SU-DHL-6 (cell line): ENCODE results near the gene DGKH.

ENCODE experiments used
- H2AFZ ChIP-seq: fragments of 200-600 bp; sonication (generic); 2 replicates; pipeline ENCODE4 v1.6.1; 2014; ENCODE audit warnings: low read depth, mild to moderate bottlenecking, moderate library complexity, mixed read lengths, antibody characterized with exemption, low read length; ENCODE audit not compliant: severe bottlenecking
- H3F3A ChIP-seq: fragments of 200-600 bp; shearing (Covaris generic); 2 replicates; pipeline ENCODE4 v1.6.0; 2016; ENCODE audit warnings: antibody characterized with exemption, mild to moderate bottlenecking; ENCODE audit not compliant: insufficient read depth
- H3K27ac ChIP-seq: fragments of 200-600 bp; sonication (generic); 2 replicates; pipeline ENCODE4 v1.5.1; 2016; ENCODE audit warnings: low read depth, mild to moderate bottlenecking, low read length, moderate library complexity, mixed read lengths
- H3K27me3 ChIP-seq: fragments of 200-600 bp; sonication (generic), shearing (Covaris generic); 2 replicates; pipeline ENCODE4 v1.6.0; 2014; ENCODE audit warnings: mild to moderate bottlenecking, low read length
- H3K36me3 ChIP-seq: fragments of 200-600 bp; sonication (generic); 2 replicates; pipeline ENCODE4 v1.6.1; 2014; ENCODE audit warnings: mild to moderate bottlenecking, low read length, mixed read lengths
- H3K4me2 ChIP-seq: fragments of 300-600, 200-600 bp; shearing (Covaris generic), sonication (generic); 2 replicates; pipeline ENCODE4 v1.6.0; 2014; ENCODE audit warnings: low read length, low read depth, mild to moderate bottlenecking; ENCODE audit not compliant: poor library complexity, severe bottlenecking
- H3K4me3 ChIP-seq: fragments of 200-600 bp; sonication (generic); 2 replicates; pipeline ENCODE4 v1.5.1; 2014; ENCODE audit warnings: antibody characterized with exemption, low read length, mild to moderate bottlenecking, mixed read lengths; ENCODE audit not compliant: insufficient read depth, poor library complexity, severe bottlenecking
- H3K79me2 ChIP-seq: fragments of 200-600 bp; sonication (generic); 2 replicates; pipeline ENCODE4 v1.6.1; 2014; ENCODE audit warnings: mild to moderate bottlenecking, low read length, moderate library complexity; ENCODE audit not compliant: insufficient read depth
- H3K9ac ChIP-seq: fragments of 200-600 bp; sonication (generic); 2 replicates; pipeline ENCODE4 v1.7.0; 2014; ENCODE audit warnings: mild to moderate bottlenecking, low read length
- H3K9me2 ChIP-seq: fragments of 200-600 bp; sonication (generic); replicated peaks from 2 replicates; pipeline ENCODE4 v1.6.1; 2014; ENCODE audit warnings: low read length; ENCODE audit not compliant: insufficient read depth
- H3K9me3 ChIP-seq: fragments of 200-600 bp; sonication (generic); 2 replicates; pipeline ENCODE4 v1.6.1; 2014; ENCODE audit warnings: low read length, mixed read lengths; ENCODE audit not compliant: insufficient read depth
- H4K20me1 ChIP-seq: fragments of 200-600 bp; sonication (generic); 2 replicates; pipeline ENCODE4 v1.6.1; 2014; ENCODE audit warnings: low read depth, mild to moderate bottlenecking, antibody characterized with exemption, low read length, moderate library complexity, mixed read lengths
- CTCF ChIP-seq: fragments of 200-600 bp; sonication (generic); IDR thresholded peaks from one replicate; pipeline ENCODE4 v1.5.1; 2017; ENCODE audit warnings: antibody characterized with exemption, mild to moderate bottlenecking, low read length, moderate library complexity; ENCODE audit not compliant: insufficient read depth, poor library complexity, severe bottlenecking
- EZH2phosphoT487 ChIP-seq: fragments of 200-600 bp; sonication (generic), shearing (Covaris generic); conservative IDR thresholded peaks from 2 replicates; pipeline ENCODE4 v1.6.1; 2018; ENCODE audit warnings: mild to moderate bottlenecking, antibody characterized with exemption, low read length, moderate library complexity, mixed read lengths

The DGKH gene

DNA sequence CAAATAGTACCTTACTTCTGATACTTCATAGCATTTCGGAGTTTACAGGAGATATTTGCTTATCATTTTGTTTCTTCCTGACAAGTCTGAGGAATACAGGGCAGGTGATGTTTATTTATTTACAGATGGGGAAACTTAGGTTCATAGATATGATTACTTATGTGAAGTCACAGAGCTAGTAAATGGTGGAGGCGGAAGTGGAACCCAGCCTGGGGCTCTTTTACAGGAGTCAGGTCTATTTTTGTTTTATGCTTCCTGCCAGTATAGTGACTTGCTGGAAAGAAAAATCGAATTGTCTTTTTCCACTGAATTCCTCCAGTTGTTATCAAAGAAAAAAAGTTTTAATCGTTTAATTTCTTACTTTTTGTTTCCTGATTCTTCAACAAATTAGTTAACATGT is 66.5 kb downstream of the DGKH start:
- no peaks in the 10 kb centered on the region for H3K79me2 ChIP-seq
- no peak for TF ChIP-seq EZH2phosphoT487
- no peak for TF ChIP-seq CTCF

DNA sequence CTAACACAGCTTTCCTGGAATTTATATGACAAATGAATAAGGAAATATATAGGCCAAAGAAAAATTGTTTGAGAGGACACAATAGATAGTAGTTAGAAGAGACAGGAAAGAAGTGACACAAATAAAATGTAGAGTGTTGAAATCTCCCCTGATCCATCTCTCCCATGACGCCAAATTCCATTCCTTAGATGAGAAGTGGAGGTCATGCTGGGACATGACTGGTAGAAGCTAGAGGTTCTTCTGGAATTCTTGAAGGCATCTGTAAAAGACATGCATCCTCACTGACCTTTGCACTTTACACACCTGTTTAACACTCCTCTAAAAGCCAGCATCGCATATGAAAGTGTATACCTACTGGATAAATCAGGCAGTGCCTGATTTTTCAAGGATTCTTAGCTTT is 67.8 kb downstream of the DGKH start:
- H3F3A ChIP-seq, result no peaks in the 10 kb centered on the region
- no peak overlapping the region for H3K4me2 ChIP-seq
- H3K9me2 ChIP-seq, result no peaks in the 10 kb centered on the region
- no peak overlapping the region for H3K9ac ChIP-seq
- TF ChIP-seq EZH2phosphoT487 (no peak), CTCF (no peak)
- no peak overlapping the region for H3K27ac ChIP-seq
- no peaks in the 10 kb centered on the region for H3K36me3 ChIP-seq
- H3K9me3 ChIP-seq, result no peaks in the 10 kb centered on the region
- no peaks in the 10 kb centered on the region for H3K79me2 ChIP-seq
- no peaks in the 10 kb centered on the region for H3K27me3 ChIP-seq
- no peak overlapping the region for H2AFZ ChIP-seq
- H4K20me1 ChIP-seq, result no peaks in the 10 kb centered on the region
- no peak overlapping the region for H3K4me3 ChIP-seq

More for the DNA sequence above, 66.5 kb downstream of the DGKH start:
- no peaks in the 10 kb centered on the region for H4K20me1 ChIP-seq
- no peaks in the 10 kb centered on the region for H3K36me3 ChIP-seq
- no peak overlapping the region for H3K27ac ChIP-seq
- H3K9me3 ChIP-seq, result no peaks in the 10 kb centered on the region
- H2AFZ ChIP-seq, result no peak overlapping the region
- no peaks in the 10 kb centered on the region for H3K9me2 ChIP-seq
- no peak overlapping the region for H3K9ac ChIP-seq
- H3F3A ChIP-seq, result no peaks in the 10 kb centered on the region
- H3K27me3 ChIP-seq, result no peaks in the 10 kb centered on the region
- no peak overlapping the region for H3K4me2 ChIP-seq
- H3K4me3 ChIP-seq, result no peak overlapping the region

- Histone ChIP-seq H3F3A (no peaks in the 10 kb centered on the region), H3K9me3 (no peaks in the 10 kb centered on the region), H2AFZ (no peak overlapping the region), H3K79me2 (no peaks in the 10 kb centered on the region), H3K9ac (no peak overlapping the region), H3K4me3 (no peak overlapping the region), H3K27me3 (no peaks in the 10 kb centered on the region), H3K4me2 (no peak overlapping the region), H4K20me1 (no peaks in the 10 kb centered on the region), H3K9me2 (no peaks in the 10 kb centered on the region), H3K27ac (no peak overlapping the region), H3K36me3 (no peaks in the 10 kb centered on the region)
- TF ChIP-seq EZH2phosphoT487, result no peak
- no peak for TF ChIP-seq CTCF
Observed at GRCh38 chr13:42119041-42119440, 70.6 kb downstream of the DGKH start.
